ENCODE measurements around the gene BAIAP2L2.

BAIAP2L2 gene

DNA sequence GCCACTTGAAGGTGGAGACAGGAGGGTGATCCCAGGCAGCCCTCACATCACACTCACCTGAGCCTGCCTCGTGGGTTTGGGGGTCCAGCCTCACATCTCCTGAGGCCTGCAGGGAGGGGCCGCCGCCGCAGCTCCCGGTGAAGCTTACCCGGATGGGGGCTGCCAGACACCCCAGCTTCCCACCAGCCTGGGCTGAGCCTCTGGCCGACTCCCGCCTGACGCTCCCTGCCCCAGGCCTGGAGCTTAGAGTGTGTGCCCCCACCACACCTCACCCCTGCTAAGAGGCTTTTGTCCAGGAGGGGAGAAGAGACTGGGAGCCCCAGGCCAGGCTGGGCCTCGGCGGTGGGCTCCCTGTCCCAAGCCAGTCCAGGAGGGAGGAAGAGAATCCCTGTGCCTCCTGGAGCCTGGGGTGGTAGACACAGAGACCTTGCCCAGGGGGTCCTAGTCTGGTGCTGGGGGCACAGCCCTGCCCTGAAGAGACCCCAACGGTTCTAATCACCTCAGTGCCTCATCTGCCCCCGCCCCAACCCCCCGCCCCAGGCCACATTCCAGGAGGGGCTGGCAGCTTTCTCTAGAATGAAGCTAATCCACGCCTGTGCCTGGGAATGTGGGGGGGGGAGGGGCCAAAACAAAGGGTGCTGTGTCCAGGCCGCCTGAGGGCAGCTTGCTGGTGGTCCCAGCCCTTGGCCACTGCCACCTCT, 26.4 kb downstream of the BAIAP2L2 start, which contains the start of gene SLC16A8:
Gene SLC16A8, minus strand, starts transcription at position 254 of the 701 bp plus-strand sequence. CDS start 1,311 bp downstream, outside the sequence.
- peaks cover 33% of the 10 kb centered on the region for H3K27me3 ChIP-seq (ENCODE audit: insufficient read depth, poor library complexity, severe bottlenecking)
- H3K27ac ChIP-seq (replicated peaks) = no peak within 1 kb of the TSS
- TF ChIP-seq, protein P1, sequence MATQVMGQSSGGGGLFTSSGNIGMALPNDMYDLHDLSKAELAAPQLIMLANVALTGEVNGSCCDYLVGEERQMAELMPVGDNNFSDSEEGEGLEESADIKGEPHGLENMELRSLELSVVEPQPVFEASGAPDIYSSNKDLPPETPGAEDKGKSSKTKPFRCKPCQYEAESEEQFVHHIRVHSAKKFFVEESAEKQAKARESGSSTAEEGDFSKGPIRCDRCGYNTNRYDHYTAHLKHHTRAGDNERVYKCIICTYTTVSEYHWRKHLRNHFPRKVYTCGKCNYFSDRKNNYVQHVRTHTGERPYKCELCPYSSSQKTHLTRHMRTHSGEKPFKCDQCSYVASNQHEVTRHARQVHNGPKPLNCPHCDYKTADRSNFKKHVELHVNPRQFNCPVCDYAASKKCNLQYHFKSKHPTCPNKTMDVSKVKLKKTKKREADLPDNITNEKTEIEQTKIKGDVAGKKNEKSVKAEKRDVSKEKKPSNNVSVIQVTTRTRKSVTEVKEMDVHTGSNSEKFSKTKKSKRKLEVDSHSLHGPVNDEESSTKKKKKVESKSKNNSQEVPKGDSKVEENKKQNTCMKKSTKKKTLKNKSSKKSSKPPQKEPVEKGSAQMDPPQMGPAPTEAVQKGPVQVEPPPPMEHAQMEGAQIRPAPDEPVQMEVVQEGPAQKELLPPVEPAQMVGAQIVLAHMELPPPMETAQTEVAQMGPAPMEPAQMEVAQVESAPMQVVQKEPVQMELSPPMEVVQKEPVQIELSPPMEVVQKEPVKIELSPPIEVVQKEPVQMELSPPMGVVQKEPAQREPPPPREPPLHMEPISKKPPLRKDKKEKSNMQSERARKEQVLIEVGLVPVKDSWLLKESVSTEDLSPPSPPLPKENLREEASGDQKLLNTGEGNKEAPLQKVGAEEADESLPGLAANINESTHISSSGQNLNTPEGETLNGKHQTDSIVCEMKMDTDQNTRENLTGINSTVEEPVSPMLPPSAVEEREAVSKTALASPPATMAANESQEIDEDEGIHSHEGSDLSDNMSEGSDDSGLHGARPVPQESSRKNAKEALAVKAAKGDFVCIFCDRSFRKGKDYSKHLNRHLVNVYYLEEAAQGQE (IDR thresholded peaks at IDR 0.05; ENCODE audit: insufficient replicate concordance, low read depth) = no peak
- TF ChIP-seq SPI1 (IDR thresholded peaks at IDR 0.05; ENCODE audit: borderline replicate concordance, low read depth) = no peak
- DNase-seq (ENCODE audit: low read depth in 1 of 2, low spot score in 1 of 2) = no peak
- no peak within 1 kb of the TSS for H3K4me3 ChIP-seq (replicated peaks; ENCODE audit: insufficient read depth, low read length)

DNA sequence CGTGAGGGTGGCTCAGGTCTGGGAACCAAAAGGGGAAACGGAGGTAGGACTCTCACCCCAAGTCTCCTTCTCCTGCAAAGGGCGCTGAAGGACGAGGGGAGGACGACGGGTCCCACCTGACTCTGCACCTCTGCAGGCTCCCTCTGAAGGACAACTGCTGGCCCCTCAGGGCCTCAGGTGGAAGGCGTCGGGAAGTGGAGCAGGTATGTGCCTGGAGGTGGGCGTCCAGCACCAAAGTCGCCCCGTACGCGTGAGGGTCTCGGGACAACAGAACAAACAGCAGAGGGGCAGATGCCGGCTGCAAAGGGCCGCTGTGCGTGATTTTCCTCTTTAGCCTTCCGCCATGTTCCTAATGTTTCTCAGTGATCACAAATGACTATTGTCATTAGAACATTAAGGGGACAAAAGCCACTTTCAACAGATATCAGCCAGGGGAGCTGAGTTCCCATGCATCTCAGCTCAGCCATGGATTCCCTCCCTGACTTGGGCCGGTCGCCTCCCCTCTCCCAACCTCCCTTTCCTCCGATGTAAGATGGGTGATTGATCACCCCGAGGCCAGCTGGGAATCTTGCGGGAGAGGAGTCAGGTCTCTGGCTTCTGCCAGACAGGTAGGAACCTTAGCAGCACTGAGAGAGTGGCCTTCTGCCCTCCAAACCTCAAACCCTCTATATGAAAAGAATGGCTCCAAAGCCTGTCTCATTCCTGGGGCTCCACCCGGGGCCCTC, 27.3 kb downstream of the BAIAP2L2 start:
- TF ChIP-seq, protein P2, sequence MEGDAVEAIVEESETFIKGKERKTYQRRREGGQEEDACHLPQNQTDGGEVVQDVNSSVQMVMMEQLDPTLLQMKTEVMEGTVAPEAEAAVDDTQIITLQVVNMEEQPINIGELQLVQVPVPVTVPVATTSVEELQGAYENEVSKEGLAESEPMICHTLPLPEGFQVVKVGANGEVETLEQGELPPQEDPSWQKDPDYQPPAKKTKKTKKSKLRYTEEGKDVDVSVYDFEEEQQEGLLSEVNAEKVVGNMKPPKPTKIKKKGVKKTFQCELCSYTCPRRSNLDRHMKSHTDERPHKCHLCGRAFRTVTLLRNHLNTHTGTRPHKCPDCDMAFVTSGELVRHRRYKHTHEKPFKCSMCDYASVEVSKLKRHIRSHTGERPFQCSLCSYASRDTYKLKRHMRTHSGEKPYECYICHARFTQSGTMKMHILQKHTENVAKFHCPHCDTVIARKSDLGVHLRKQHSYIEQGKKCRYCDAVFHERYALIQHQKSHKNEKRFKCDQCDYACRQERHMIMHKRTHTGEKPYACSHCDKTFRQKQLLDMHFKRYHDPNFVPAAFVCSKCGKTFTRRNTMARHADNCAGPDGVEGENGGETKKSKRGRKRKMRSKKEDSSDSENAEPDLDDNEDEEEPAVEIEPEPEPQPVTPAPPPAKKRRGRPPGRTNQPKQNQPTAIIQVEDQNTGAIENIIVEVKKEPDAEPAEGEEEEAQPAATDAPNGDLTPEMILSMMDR (IDR thresholded peaks at IDR 0.05; ENCODE audit: insufficient read depth, low read length) = no peak
- no peak for TF ChIP-seq SPI1 (IDR thresholded peaks at IDR 0.05; ENCODE audit: borderline replicate concordance, low read depth)
- TF ChIP-seq, protein P1 (IDR thresholded peaks at IDR 0.05; ENCODE audit: insufficient replicate concordance, low read depth) = no peak
- H3K27ac ChIP-seq (replicated peaks) = no peak overlapping the region
- DNase-seq (ENCODE audit: low read depth in 1 of 2, low spot score in 1 of 2) = no peak
- peaks cover 33% of the 10 kb centered on the region for H3K27me3 ChIP-seq (ENCODE audit: insufficient read depth, poor library complexity, severe bottlenecking)
- no peak overlapping the region for H3K4me3 ChIP-seq (replicated peaks; ENCODE audit: insufficient read depth, low read length)

DNA sequence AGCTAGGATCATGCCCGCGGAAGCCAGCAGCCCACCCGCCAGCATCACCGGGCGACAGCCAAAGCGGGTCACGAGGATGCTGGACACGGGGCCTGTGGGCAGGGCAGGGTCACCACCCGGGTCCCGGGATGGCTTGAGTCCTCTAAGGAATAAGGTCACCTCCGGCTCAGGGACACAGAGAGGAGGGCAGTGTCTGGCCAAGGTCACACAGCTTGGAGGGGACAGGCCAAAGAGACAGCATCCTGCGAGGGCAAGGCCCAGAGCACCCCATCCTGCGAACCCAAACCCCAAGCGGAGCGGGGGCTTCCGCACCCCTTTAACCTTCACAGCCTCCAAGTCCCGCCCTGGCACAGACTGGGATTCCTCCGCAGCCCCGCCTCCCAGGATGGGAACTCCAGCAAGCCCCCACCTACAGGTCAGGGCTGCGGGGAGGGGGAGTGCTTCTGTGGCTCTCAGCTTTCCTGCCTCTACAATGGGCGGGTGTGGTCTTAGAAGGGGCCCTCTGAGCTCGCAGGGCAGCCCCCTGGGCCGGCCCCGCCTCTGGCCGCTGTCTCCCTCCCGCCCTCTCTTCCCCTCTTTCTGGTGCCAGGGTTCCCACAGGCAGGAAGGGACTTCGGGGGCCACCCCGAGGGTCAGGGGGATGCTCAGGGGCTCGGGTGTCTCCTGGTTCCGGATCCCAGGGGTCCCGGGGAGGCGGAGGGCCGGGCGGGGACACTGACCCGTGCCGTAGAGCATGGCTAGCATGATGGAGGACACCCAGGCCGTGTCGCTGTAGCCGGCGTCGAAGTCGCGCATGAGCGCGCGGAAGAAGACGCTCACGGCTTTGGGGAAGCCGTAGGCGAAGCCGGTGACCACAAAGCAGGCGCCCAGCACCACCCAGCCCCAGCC, 28.3 kb downstream of the BAIAP2L2 start:
- no peak for DNase-seq (ENCODE audit: low read depth in 1 of 2, low spot score in 1 of 2)
- Histone ChIP-seq H3K27me3 (ENCODE audit: insufficient read depth, poor library complexity, severe bottlenecking) (peaks cover 33% of the 10 kb centered on the region), H3K4me3 (replicated peaks; ENCODE audit: insufficient read depth, low read length) (no peak overlapping the region), H3K27ac (replicated peaks) (no peak overlapping the region)
- TF ChIP-seq GABPA (IDR thresholded peaks at IDR 0.05; ENCODE audit: low read depth) (no peak), POLR2AphosphoS5 (IDR thresholded peaks at IDR 0.05; ENCODE audit: low read depth) (no peak), SPI1 (IDR thresholded peaks at IDR 0.05; ENCODE audit: borderline replicate concordance, low read depth) (no peak)
- TF ChIP-seq, protein P1 (IDR thresholded peaks at IDR 0.05; ENCODE audit: insufficient replicate concordance, low read depth) = no peak
- TF ChIP-seq, protein P2 (IDR thresholded peaks at IDR 0.05; ENCODE audit: insufficient read depth, low read length) = no peak

Data from HL-60 (cell line).